Thymus (tissue), 11 donors: ENCODE measurements around the gene ANKRD55. TPM values are rescaled to one million over a fixed set of nuclear protein-coding genes. Genes with fewer than 3 reads are reported as not detected.
"Not testable (repeated sequence)": the region's sequence is repeated elsewhere in the genome, so short reads cannot be mapped to it uniquely, and the experiment has no call there.

Experiments
- DNase-seq, 9 donors: peaks; one replicate each; pipeline ENCODE4 v3.0.0-alpha.2; 2013; ENCODE audit warnings: low spot score in 9 of 9, low read depth in 6 of 9, missing footprints in 1 of 9
- H3K27ac ChIP-seq, 2 donors: one replicate each; pipeline ENCODE4 v1.5.1; 2013; ENCODE audit warnings: control low read depth in 1 of 2, low read depth in 1 of 2, low read length in 1 of 2, mild to moderate bottlenecking in 1 of 2, moderate library complexity in 1 of 2
- H3K27me3 ChIP-seq, 2 donors: one replicate each; pipeline ENCODE4 v1.5.1; 2013; ENCODE audit warnings: low read length in 1 of 2; ENCODE audit not compliant: control insufficient read depth in 2 of 2, insufficient read depth in 1 of 2
- H3K36me3 ChIP-seq, 2 donors: one replicate each; pipeline ENCODE4 v1.5.1; 2013; ENCODE audit warnings: low read length in 1 of 2, mild to moderate bottlenecking in 1 of 2, moderate library complexity in 1 of 2; ENCODE audit not compliant: control insufficient read depth in 2 of 2, insufficient read depth in 2 of 2
- H3K4me1 ChIP-seq, 2 donors: one replicate each; pipeline ENCODE4 v1.5.1; 2013; ENCODE audit warnings: low read length in 2 of 2; ENCODE audit not compliant: control insufficient read depth in 2 of 2, insufficient read depth in 2 of 2
- H3K4me3 ChIP-seq, 2 donors: one replicate each; pipeline ENCODE4 v1.5.1; 2013; ENCODE audit warnings: low read length in 2 of 2, control low read depth in 1 of 2, mild to moderate bottlenecking in 1 of 2
- H3K9me3 ChIP-seq, 2 donors: one replicate each; pipeline ENCODE4 v1.5.1; 2013; ENCODE audit warnings: low read length in 1 of 2, mild to moderate bottlenecking in 1 of 2; ENCODE audit not compliant: control insufficient read depth in 2 of 2, insufficient read depth in 1 of 2
- WGBS: extraction: QIAGEN DNeasy Blood & Tissue Kit; methylation state at CpG from one replicate; pipeline ENCODE4 v1.1.7; 2013; 5-methylcytosine and 5-hydroxymethylcytosine counted together
- polyA plus RNA-seq: library from polyadenylated mRNA; stranded (reverse); fragments of 200-250 nt; gene quantifications from one replicate; pipeline ENCODE4 v1.2.3, GENCODE V29; 2013
- total RNA-seq: library from RNA; stranded (reverse); fragments of 120-200 nt; gene quantifications from one replicate; pipeline ENCODE4 v1.2.4, GENCODE V29; 2013
- donor health status: healthy.

ANKRD55 gene
- total and polyA plus RNA-seq, 2 donors, result 3.5 to 6.7 TPM

DNA sequence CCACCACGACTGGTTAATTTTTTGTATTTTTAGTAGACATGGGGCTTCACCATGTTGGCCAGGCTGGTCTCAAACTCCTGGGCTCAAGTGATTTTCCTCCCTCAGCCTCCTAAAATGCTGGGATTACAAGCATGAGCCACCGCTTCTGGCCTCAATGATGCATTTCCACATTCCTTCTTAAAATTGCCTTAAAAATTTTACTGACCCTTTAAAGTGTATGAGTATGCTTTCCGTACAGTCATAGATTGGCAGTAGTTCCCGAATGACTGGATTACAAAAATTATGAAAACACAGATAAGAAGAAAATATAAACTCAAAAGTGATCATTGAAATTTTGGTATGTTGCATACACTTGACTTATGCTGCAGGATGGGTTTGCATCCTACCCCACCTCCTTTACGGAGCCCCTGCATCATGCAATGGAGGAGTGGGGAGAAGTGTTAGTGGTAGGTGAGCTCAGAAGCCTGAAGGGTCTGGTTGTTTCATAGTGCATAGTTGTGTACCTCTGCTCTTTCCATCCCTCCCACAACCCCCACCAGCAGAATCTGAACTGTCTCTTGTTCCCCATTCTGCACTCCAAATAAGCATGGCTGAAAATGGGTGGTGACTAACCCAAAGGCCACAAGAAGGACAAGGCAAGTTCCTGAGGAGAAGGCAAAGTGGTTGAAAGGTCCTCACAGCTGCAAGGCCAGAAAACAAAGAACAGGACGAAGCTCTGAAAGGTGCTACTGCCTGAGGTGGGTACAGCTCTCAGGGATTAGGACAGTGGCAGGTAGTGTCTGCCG lies 26.8 kb downstream of the ANKRD55 start:
- no peaks in the 10 kb centered on the region for H3K27me3 ChIP-seq
- H3K4me3 ChIP-seq, result no peak overlapping the region
- H3K27ac ChIP-seq, result no peak overlapping the region
- no peaks in the 10 kb centered on the region for H3K4me1 ChIP-seq
- no peak for DNase-seq
- WGBS, result 90% methylated on average over 7 of the region's 7 CpGs
- no peaks in the 10 kb centered on the region for H3K36me3 ChIP-seq
- H3K9me3 ChIP-seq, result peaks cover 0 to 4% of the 10 kb centered on the region in 2 donors

DNA sequence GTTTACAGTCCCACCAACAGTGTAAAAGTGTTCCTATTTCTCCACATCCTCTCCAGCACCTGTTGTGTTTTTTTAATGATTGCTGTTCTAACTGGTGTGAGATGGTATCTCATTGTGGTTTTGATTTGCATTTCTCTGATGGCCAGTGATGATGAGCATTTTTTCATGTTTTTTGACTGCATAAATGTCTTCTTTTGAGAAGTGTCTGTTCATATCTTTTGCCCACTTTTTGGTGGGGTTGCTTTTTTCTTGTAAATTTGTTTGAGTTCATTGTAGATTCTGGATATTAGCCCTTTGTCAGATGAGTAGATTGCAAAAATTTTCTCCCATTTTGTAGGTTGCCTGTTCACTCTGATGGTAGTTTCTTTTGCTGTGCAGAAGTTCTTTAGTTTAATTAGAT lies 29.2 kb downstream of the ANKRD55 start:
- not testable (repeated sequence) for DNase-seq

DNA sequence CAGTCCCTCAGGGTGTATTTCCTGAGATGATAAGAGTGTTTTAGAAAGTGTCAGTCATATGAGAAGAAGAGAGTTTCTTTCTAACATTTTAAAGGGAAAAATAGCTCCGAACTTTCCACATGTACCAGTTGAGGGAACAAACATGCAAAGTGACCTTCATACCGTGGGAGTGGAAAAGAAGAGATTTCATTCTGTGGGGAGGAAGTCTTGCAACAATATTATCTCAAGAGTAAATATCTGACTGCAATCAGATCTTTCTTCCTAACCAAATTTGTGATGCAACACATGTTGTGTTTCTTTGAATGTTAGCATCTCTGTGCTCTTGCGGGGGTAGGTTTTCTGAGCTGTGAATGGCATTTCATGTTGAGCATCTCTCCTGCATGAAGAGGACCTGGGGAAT lies 30.6 kb downstream of the ANKRD55 start:
- H3K36me3 ChIP-seq, result no peaks in the 10 kb centered on the region
- H3K4me1 ChIP-seq, result peaks cover 0 to 5% of the 10 kb centered on the region in 2 donors
- peak overlapping the region in 1 of 2 donors; percentile 18 for H3K27ac ChIP-seq
- peaks cover 0 to 4% of the 10 kb centered on the region in 2 donors for H3K9me3 ChIP-seq
- peak in 1 of 9 donors; percentile 6 for DNase-seq
- no peaks in the 10 kb centered on the region for H3K27me3 ChIP-seq
- WGBS, result 89% methylated on average over 3 of the region's 3 CpGs
- H3K4me3 ChIP-seq, result no peak overlapping the region

More for the DNA sequence above, 29.2 kb downstream of the ANKRD55 start:
- H3K27ac ChIP-seq, H3K36me3 ChIP-seq, H3K4me1 ChIP-seq, H3K9me3 ChIP-seq, H3K4me3 ChIP-seq, H3K27me3 ChIP-seq: not testable (repeated sequence)

DNA sequence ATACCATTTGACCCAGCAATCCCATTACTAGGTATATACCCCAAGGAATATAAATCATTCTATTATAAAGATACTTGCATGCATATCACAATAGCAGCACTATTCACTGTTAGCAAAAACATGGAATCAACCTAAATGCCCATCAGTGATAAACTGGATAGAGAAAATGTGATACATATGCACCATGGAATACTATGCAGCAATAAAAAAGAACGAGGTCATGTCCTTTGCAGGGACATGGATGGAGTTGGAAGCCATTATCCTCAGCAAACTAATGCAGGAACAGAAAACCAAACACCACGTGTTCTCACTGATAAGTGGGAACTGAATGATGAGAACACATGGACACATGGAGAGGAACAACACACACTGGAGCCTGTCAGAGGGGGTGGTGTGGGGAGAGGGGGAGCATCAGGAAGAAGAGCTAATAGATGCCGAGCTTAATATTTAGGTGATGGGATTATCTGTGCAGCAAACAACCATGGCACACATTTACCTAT lies 31.3 kb downstream of the ANKRD55 start:
- H3K27me3 ChIP-seq, H3K4me3 ChIP-seq, H3K27ac ChIP-seq, DNase-seq, H3K36me3 ChIP-seq, H3K9me3 ChIP-seq, H3K4me1 ChIP-seq: not testable (repeated sequence)
- WGBS, result 82% methylated on average over 3 of the region's 3 CpGs

DNA sequence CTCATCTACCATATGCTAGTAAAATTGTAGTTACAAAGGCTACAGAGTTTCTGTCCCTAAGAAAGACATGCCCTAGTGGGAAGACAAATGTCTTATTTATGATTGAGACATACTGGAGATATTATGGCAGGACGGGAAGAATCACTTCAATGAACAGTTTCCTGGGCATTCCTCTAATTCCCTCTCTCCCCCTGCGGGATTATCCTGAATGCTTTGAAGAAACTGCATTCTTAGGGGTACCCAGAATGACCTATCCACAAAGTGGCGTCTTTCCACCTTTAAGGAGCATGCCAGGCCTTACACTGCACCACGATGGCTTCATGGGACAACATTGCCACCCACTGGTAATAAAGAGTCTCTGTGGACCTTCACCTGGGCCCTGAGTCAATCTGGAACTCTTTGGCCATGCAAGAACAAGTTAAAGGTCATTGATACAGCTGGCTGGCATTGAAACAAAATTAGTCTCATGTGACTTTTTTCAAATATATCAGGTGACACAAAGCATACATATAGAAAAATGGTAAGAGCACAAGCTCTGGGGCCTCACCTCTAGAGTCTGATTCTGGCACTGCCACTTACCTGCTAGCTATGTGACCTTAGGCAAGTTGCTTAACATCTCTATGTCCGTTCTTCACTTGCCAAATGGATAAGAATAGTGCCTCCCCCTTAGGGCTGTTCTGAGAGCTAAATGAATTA lies 32.0 kb downstream of the ANKRD55 start:
- H3K36me3 ChIP-seq, result no peaks in the 10 kb centered on the region
- no peaks in the 10 kb centered on the region for H3K27me3 ChIP-seq
- H3K4me3 ChIP-seq, result no peak overlapping the region
- H3K27ac ChIP-seq, result no peak overlapping the region
- peaks cover 0 to 4% of the 10 kb centered on the region in 2 donors for H3K9me3 ChIP-seq
- 52% methylated on average over 5 of the region's 5 CpGs for WGBS
- H3K4me1 ChIP-seq, result peaks cover 0 to 5% of the 10 kb centered on the region in 2 donors
- DNase-seq, result peak; percentile 34 to 88 (median 66)

DNA sequence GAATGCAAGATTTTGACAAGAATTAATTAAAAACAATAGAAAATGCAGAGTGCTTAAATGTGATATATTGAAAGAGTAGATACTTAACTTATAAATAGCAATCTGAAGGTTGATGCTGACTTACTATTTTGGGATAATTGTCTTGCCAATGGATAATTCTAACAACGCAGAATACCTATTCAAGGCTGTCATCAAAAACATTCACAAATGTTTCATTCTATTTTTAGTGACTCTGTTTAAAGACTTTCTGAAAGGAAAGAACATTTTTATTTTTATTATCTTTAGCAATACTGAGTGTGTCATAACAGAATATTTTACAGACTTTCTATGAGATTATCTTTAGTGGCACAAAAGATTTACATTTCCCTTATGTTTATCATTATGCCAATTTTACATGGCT lies 38.1 kb downstream of the ANKRD55 start:
- H3K9me3 ChIP-seq, result no peaks in the 10 kb centered on the region
- H3K4me1 ChIP-seq, result no peaks in the 10 kb centered on the region
- no peak for DNase-seq
- no peak overlapping the region for H3K4me3 ChIP-seq
- 98% methylated on average over 1 of the region's 1 CpG for WGBS
- no peak overlapping the region for H3K27ac ChIP-seq
- H3K27me3 ChIP-seq, result no peaks in the 10 kb centered on the region
- no peaks in the 10 kb centered on the region for H3K36me3 ChIP-seq

DNA sequence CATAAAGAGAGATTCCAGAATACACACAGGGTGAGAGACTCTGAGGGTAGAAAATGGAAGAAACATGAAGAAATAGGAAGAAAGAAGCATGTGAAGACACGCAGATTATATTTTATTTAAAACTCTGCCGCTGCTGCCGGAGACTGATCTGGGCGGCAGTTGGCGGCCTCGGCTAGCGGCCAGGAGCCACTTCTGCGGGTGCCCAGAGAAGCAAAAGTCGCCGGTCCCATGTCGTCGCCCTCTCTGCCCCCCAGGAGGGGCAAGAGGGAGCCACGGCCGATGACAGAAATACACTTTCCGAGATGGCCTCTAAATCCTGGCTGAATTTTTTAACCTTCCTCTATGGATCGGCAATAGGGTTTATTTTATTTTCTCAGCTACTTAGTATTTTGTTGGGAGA lies 40.9 kb downstream of the ANKRD55 start:
- no peak overlapping the region for H3K27ac ChIP-seq
- H3K4me1 ChIP-seq, result no peaks in the 10 kb centered on the region
- WGBS, result 97% methylated on average over 16 of the region's 16 CpGs
- no peak overlapping the region for H3K4me3 ChIP-seq
- H3K9me3 ChIP-seq, result no peaks in the 10 kb centered on the region
- H3K36me3 ChIP-seq, result no peaks in the 10 kb centered on the region
- H3K27me3 ChIP-seq, result no peaks in the 10 kb centered on the region
- no peak for DNase-seq

DNA sequence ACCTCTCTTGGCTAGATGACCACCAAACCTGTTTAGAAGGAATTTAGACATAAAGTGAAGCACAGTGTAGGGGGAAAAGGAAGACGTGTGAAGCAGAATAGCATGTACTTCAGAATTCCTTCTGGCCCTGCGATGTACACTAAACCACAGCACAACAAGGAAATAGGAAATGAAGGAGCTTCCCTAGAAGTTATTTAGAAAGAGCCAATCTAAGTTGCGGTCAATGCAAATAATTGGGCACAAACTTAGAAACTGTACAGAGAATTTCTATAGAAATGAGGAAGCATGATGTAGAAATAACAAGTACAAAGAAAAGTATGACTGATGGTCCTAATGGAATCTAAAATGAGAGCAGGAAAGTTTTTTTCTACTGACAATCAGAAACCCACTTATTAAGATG lies 41.5 kb downstream of the ANKRD55 start:
- WGBS, result 76% methylated on average over 3 of the region's 3 CpGs
- H3K4me3 ChIP-seq, result no peak overlapping the region
- H3K27ac ChIP-seq, result no peak overlapping the region
- no peaks in the 10 kb centered on the region for H3K4me1 ChIP-seq
- H3K9me3 ChIP-seq, result no peaks in the 10 kb centered on the region
- no peaks in the 10 kb centered on the region for H3K36me3 ChIP-seq
- no peaks in the 10 kb centered on the region for H3K27me3 ChIP-seq
- no peak for DNase-seq

DNA sequence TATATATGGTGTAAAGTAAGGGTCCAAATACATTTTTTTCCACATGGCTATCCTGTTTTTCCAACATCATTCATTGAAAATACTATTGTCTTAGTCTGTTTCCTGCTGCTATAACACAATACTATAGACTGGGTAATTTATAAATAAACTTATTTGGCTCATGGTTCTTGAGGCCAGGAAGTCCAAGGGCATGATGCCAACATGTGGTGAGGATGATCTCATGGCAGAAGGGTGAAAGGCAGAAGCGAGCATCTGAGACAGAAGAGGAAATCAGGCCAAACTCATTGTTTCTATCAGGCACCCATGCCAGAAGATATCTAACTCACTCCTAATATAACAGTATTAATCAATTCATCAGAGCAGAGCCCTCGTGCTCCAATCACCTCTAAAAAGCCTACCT lies 42.6 kb downstream of the ANKRD55 start:
- Histone ChIP-seq H3K4me1 (no peaks in the 10 kb centered on the region), H3K36me3 (no peaks in the 10 kb centered on the region), H3K27me3 (no peaks in the 10 kb centered on the region), H3K4me3 (no peak overlapping the region), H3K27ac (no peak overlapping the region), H3K9me3 (no peaks in the 10 kb centered on the region)
- WGBS, result 91% methylated on average over 2 of the region's 2 CpGs
- no peak for DNase-seq
